ENCODE data around the gene CX3CL1.
A peak's percentile ranks its signal among the peaks of the same experiment; 100 is the strongest.

Gene CX3CL1

DNA sequence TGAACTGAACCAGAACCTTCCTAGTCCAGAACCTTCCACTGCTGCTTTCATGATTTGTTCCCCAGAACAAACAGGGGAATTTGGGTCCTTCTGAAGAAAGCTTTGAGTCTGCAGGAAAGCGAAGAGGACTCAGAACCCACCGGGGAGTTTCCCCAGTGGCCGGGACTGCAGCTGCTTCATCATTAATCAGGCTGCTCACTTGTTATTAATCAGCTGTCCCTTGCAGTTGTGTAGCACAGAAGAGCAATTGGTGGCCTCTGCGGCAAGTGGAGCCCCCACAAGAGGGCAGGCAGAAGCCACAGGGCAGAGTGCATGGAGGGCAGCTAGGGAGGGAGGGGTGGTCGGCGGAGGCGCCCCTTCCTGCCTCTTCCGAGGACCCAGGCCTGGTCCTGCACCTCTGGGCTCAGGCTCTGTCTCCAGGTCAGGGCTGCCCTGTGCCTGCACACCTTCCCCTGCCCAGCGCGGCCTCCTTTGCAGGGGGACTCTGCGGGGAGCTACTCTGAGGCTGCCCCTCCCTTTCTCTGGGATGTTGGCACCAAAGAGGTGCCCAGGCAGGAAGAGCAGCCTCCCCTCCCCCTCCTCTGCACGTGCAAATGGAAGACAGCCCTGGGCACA lies 39.2 kb downstream of the CX3CL1 start:
- TF ChIP-seq, protein P1, sequence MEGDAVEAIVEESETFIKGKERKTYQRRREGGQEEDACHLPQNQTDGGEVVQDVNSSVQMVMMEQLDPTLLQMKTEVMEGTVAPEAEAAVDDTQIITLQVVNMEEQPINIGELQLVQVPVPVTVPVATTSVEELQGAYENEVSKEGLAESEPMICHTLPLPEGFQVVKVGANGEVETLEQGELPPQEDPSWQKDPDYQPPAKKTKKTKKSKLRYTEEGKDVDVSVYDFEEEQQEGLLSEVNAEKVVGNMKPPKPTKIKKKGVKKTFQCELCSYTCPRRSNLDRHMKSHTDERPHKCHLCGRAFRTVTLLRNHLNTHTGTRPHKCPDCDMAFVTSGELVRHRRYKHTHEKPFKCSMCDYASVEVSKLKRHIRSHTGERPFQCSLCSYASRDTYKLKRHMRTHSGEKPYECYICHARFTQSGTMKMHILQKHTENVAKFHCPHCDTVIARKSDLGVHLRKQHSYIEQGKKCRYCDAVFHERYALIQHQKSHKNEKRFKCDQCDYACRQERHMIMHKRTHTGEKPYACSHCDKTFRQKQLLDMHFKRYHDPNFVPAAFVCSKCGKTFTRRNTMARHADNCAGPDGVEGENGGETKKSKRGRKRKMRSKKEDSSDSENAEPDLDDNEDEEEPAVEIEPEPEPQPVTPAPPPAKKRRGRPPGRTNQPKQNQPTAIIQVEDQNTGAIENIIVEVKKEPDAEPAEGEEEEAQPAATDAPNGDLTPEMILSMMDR (IDR thresholded peaks at IDR 0.05; ENCODE audit: extremely low read depth, insufficient read depth, missing control alignments) = peak; percentile 1
- in situ Hi-C loops (cut with MboI; ENCODE audit: low pct_unique_long_range_greater_than_20kb, low sequenced_read_pairs, unreplicated experiment) = loop anchor here (25.0 kb wide), 1 partner anchor 324 kb away; the partner anchor contains the start of gene CPNE2
- DNase-seq (ENCODE audit: low spot score) = peak; percentile 64

DNA sequence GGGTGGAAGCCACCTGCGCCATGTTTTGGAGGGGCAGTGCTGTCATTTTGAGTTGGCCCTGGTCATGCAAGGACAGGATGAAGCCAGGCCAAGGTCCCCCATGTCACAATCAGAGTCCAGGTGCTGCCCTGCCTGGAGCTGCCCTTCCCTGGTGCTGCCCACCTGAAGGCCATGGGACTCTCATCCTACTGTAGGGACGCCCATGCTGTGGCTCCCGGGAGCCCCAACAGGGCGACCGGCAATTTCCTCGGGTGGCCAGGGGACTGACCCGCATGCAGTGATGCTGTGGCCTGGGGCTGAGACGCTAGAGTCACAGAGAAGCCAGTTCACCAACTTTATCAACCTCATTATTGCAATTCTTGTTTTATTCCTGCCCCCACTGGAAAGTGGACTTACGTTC lies 40.3 kb downstream of the CX3CL1 start:
- no peak for DNase-seq (ENCODE audit: low spot score)
- in situ Hi-C loops (cut with MboI; ENCODE audit: low pct_unique_long_range_greater_than_20kb, low sequenced_read_pairs, unreplicated experiment) = loop anchor here (25.0 kb wide), 1 partner anchor 325 kb away; the partner anchor contains the start of gene CPNE2
- TF ChIP-seq, protein P1 (IDR thresholded peaks at IDR 0.05; ENCODE audit: extremely low read depth, insufficient read depth, missing control alignments) = no peak

DNA sequence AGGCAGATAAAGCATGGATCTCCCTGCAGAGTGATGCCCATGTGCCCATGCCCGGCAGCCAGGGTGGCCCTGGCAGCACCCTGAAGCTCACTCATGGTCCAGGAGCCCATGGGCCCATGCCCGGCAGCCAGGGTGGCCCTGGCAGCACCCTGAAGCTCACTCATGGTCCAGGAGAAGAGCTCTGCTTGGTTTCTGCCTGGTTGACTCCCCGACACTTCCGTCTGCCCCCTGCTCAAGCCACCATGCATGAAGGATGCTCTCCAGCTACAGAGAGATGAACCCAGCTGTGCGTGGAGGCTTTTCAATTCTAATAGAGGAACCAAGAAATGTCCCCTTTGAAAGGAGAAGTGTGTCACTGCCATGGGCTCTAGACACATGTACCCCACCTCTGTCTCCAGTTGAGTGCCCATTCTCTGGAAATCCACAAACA lies 41.0 kb downstream of the CX3CL1 start:
- in situ Hi-C loops (cut with MboI; ENCODE audit: low pct_unique_long_range_greater_than_20kb, low sequenced_read_pairs, unreplicated experiment) = loop anchor here (25.0 kb wide), 1 partner anchor 326 kb away; the partner anchor contains the start of gene CPNE2
- TF ChIP-seq, protein P1 (IDR thresholded peaks at IDR 0.05; ENCODE audit: extremely low read depth, insufficient read depth, missing control alignments) = no peak
- peak; percentile 80 for DNase-seq (ENCODE audit: low spot score)

DNA sequence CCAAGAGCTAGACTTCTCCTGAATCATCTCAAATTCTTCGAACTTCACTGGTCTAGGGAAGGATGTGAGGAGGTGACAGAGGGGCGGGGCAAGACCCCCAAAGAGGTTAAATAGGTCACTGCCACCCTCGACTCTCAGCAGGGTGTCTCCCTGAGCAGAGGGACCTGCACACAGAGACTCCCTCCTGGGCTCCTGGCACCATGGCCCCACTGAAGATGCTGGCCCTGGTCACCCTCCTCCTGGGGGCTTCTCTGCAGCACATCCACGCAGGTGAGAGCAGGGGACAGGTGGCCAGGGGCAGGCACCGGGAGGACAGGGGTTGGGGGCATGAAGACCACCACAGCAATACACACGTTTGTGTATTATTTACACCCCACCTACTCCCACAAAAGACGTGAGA lies 41.4 kb downstream of the CX3CL1 start:
- TF ChIP-seq, protein P1 (IDR thresholded peaks at IDR 0.05; ENCODE audit: extremely low read depth, insufficient read depth, missing control alignments) = no peak
- in situ Hi-C loops (cut with MboI; ENCODE audit: low pct_unique_long_range_greater_than_20kb, low sequenced_read_pairs, unreplicated experiment) = loop anchor here (25.0 kb wide), 1 partner anchor 326 kb away; the partner anchor contains the start of gene CPNE2
- DNase-seq (ENCODE audit: low spot score) = no peak

DNA sequence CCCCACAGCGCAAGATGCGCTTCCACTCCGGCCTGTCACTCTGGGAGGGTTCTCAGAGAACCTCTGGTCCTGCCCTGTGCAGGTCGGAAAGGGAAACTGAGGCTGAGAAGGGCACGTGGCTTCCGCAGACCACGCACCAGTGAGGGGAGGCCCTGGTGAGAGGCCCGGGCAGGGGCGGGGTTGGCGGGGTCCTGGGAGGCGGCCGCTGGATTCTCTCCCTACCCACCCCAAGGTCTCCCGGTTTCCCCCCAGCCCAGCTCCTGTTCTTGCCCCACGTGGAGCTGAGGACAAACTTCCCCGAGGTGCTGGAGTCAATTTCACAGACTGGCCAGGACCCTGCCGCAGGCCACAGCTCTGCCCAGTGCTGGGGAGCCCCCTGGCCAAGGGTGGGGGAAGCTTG lies 43.8 kb downstream of the CX3CL1 start:
- TF ChIP-seq, protein P1 (IDR thresholded peaks at IDR 0.05; ENCODE audit: extremely low read depth, insufficient read depth, missing control alignments) = no peak
- in situ Hi-C loops (cut with MboI; ENCODE audit: low pct_unique_long_range_greater_than_20kb, low sequenced_read_pairs, unreplicated experiment) = loop anchor here (5.0 to 25.0 kb wide), 2 partner anchors 114 to 329 kb away; partner anchors contain the start of gene CPNE2
- no peak for DNase-seq (ENCODE audit: low spot score)

DNA sequence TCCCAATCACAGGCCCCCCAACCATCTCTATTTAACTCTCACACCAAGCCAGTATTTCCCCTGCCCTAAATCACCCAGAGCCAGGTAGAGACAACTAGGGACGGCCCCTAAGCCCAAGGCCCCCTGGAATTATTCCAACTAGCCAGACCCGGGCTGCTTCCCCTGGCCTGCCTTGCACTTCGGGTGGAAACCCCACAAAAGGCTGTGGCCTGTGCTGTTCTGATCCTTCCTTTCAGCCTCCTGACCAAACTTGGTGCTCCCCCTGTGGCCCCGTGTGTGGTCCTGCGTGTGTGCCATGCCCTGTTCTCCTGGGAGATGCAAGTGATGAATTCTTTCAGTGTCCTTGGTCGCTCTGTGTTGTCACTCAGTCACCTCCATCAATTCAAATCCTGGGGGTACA lies 47.2 kb downstream of the CX3CL1 start:
- TF ChIP-seq, protein P1 (IDR thresholded peaks at IDR 0.05; ENCODE audit: extremely low read depth, insufficient read depth, missing control alignments) = no peak
- DNase-seq (ENCODE audit: low spot score) = no peak
- in situ Hi-C loops (cut with MboI; ENCODE audit: low pct_unique_long_range_greater_than_20kb, low sequenced_read_pairs, unreplicated experiment) = loop anchor here (5.0 to 25.0 kb wide), 2 partner anchors 117 to 332 kb away; partner anchors contain the start of gene CPNE2
